ENCODE measurements around the gene PLSCR3. TPM values are rescaled to one million over a fixed set of nuclear protein-coding genes. Genes with fewer than 3 reads are reported as not detected.
A peak's percentile ranks its signal among the peaks of the same experiment; 100 is the strongest.

PLSCR3 gene
- total and polyA plus RNA-seq, 5 donors from 2014 or later, result 113 to 174 (median 151) TPM

DNA sequence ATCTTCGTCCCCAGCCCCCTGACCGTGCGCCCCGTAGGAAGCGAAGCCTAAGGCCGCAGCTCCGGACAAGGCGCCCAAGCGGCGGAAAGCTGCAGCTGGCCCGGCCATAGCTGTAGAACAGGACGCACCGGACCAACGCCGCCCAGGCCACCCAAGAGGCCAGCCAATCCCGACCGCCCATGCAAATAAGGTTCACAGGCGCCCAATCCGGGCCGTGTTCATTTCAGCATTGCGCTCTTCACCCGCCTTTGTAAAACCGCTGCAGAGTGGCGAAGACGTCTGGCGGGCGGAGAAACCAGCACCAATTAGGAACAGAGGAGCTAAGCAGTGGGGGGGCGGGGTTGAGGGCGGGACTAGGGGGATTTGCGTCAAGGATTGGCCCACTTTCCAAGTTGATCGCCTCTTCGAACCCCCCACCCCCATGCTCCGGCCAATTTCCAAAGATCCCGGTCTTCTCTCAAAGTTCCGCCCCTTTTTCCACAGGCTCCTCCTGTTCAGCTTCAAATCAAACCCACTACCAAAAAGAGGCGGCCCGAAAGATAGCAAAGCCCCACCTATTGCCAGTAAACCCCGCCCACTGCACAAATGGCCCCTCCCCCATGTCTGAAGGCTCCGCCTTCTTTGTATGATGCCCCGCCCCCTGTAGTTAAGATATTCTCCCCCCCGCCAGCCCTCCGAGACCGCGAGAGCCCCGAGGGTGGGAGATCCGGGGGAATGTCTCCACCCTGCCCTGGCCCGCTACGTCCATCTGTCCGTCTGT is 9.8 kb upstream of the PLSCR3 start, which contains the start of gene TMEM256:
TMEM256 (minus strand) TSS at position 121 of the 760 bp plus-strand sequence; CDS start at position 108, 13 bp downstream.
- Histone ChIP-seq H3K4me3 (ENCODE audit: low read depth, low read length) (peak within 1 kb of the TSS; percentile 48), H3K9me3 (ENCODE audit: control insufficient read depth in 2 of 2, low read length in 2 of 2) (no peaks in the 10 kb centered on the region), H3K36me3 (ENCODE audit: control insufficient read depth, insufficient read depth, low read length) (no peaks in the 10 kb centered on the region), H3K27ac (ENCODE audit: insufficient read depth, low read length, poor library complexity, severe bottlenecking) (peak within 1 kb of the TSS; percentile 81), H3K4me1 (ENCODE audit: control insufficient read depth, insufficient read depth, low read length, poor library complexity, severe bottlenecking) (peaks cover 23% of the 10 kb centered on the region), H3K27me3 (ENCODE audit: control insufficient read depth, insufficient read depth, low read length) (no peaks in the 10 kb centered on the region)
- ATAC-seq (ENCODE audit: low read depth in 2 of 2), result peak; percentile 91 to 93
- Mint-ChIP-seq H3K36me3 (no peaks in the 10 kb centered on the region), H3K27ac (peak within 1 kb of the TSS; percentile 79 to 98 (median 94)), H3K27me3 (peaks cover 12% of the 10 kb centered on the region), H3K4me3 (peak within 1 kb of the TSS; percentile 93 to 97 (median 96)), H3K9me3 (no peaks in the 10 kb centered on the region), H3K4me1 (peaks cover 0 to 31% (median 10%) of the 10 kb centered on the region in 4 donors)
- DNase-seq, result peak; percentile 94 to 99 (median 95)

DNA sequence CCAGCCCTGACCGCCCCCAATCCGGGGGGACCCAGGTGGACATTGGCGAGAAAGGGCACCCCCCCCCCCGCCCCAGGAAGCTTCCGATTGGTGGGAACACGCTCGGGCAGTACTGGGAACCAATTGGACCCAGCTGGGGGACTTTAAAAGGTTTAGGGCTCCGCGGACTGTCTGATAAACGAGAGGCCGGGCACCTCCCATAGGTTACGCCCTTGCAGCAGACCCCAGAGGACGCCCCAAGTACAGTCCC is 9.3 kb upstream of the PLSCR3 start:
- DNase-seq (no peak), ATAC-seq (ENCODE audit: low read depth in 2 of 2) (no peak)
- Mint-ChIP-seq H3K27ac (peak overlapping the region; percentile 79 to 98 (median 94)), H3K4me3 (peak overlapping the region; percentile 93 to 97 (median 96)), H3K4me1 (peaks cover 0 to 30% (median 9%) of the 10 kb centered on the region in 4 donors), H3K36me3 (no peaks in the 10 kb centered on the region), H3K27me3 (peaks cover 12% of the 10 kb centered on the region), H3K9me3 (no peaks in the 10 kb centered on the region)
- Histone ChIP-seq H3K4me1 (ENCODE audit: control insufficient read depth, insufficient read depth, low read length, poor library complexity, severe bottlenecking) (peaks cover 22% of the 10 kb centered on the region), H3K27me3 (ENCODE audit: control insufficient read depth, insufficient read depth, low read length) (no peaks in the 10 kb centered on the region), H3K9me3 (ENCODE audit: control insufficient read depth in 2 of 2, low read length in 2 of 2) (no peaks in the 10 kb centered on the region), H3K36me3 (ENCODE audit: control insufficient read depth, insufficient read depth, low read length) (no peaks in the 10 kb centered on the region), H3K27ac (ENCODE audit: insufficient read depth, low read length, poor library complexity, severe bottlenecking) (peak overlapping the region; percentile 81), H3K4me3 (ENCODE audit: low read depth, low read length) (peak overlapping the region; percentile 43)

DNA sequence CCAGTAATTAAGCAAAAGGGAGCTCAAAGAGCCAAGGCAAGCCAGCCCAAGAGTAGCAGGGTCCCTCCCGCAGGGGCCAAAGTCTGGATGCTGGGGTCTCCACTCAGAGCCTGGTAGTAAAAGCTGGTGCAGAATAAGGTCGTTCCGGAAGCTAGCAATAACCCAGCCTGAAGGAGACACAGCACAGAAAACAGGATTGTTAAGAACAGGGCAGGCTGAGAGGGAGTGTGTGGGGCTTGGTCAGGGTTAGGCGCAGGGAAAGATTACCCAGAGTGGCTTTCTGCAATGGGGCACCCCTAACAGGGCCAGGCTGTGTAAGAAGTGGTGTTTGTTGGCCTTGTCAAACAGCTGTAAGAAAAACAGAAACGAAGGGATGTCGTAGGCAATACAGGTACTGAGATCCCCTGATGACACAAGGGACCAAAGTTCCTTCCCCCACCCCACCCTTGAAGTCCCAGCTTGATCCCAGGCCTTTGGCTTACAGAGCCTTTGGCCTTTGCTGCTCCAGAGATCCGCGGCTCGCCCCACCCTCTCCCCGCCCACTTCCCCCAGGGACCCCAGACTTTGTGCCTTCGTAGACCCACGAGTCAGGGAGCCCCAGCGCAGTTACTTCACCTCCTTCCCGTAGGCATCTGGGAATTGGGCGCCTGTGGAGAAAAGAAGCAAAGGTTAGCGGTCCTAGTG is 8.9 kb upstream of the PLSCR3 start:
- Histone ChIP-seq H3K27me3 (ENCODE audit: control insufficient read depth, insufficient read depth, low read length) (no peaks in the 10 kb centered on the region), H3K9me3 (ENCODE audit: control insufficient read depth in 2 of 2, low read length in 2 of 2) (no peaks in the 10 kb centered on the region), H3K36me3 (ENCODE audit: control insufficient read depth, insufficient read depth, low read length) (no peaks in the 10 kb centered on the region), H3K27ac (ENCODE audit: insufficient read depth, low read length, poor library complexity, severe bottlenecking) (peak overlapping the region; percentile 81), H3K4me1 (ENCODE audit: control insufficient read depth, insufficient read depth, low read length, poor library complexity, severe bottlenecking) (peaks cover 20% of the 10 kb centered on the region), H3K4me3 (ENCODE audit: low read depth, low read length) (peak overlapping the region; percentile 43)
- ATAC-seq (ENCODE audit: low read depth in 2 of 2) (no peak), DNase-seq (peak in 2 of 3 donors; percentile 27 to 43)
- Mint-ChIP-seq H3K27me3 (peaks cover 12% of the 10 kb centered on the region), H3K4me1 (peaks cover 0 to 30% (median 9%) of the 10 kb centered on the region in 4 donors), H3K36me3 (no peaks in the 10 kb centered on the region), H3K27ac (peak overlapping the region; percentile 79 to 95 (median 94)), H3K4me3 (peak overlapping the region; percentile 82 to 97 (median 95)), H3K9me3 (no peaks in the 10 kb centered on the region)

DNA sequence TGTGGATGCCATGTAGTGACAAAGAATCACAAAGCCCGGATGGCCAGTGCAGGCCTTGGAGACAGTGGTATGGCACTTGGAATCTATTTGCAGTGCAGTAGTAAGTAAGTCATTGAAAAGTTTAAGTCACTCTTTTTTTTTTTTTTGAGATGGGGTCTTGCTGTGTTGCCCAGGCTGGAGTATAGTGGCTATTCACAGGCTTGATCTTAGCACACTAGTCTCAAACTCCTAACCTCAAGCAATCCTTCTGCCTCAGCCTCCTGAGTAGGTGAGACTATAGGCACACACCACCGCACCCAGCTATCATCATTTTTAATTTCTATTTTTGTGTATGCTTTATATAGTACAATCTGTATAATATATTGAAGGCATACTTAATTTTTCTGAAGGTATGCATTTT is 4.3 kb upstream of the PLSCR3 start:
- peaks cover 20% of the 10 kb centered on the region for H3K4me1 ChIP-seq (ENCODE audit: control insufficient read depth, insufficient read depth, low read length, poor library complexity, severe bottlenecking)
- ATAC-seq (ENCODE audit: low read depth in 2 of 2), result no peak
- H3K4me3 ChIP-seq (ENCODE audit: low read depth, low read length), result no peak overlapping the region
- Mint-ChIP-seq H3K4me3 (peak overlapping the region in 3 of 4 donors; percentile 11 to 42 (median 40)), H3K36me3 (no peaks in the 10 kb centered on the region), H3K27me3 (no peaks in the 10 kb centered on the region), H3K9me3 (no peaks in the 10 kb centered on the region), H3K4me1 (peaks cover 3 to 23% (median 7%) of the 10 kb centered on the region in 4 donors), H3K27ac (no peak overlapping the region)
- no peak for DNase-seq
- no peaks in the 10 kb centered on the region for H3K36me3 ChIP-seq (ENCODE audit: control insufficient read depth, insufficient read depth, low read length)
- no peaks in the 10 kb centered on the region for H3K9me3 ChIP-seq (ENCODE audit: control insufficient read depth in 2 of 2, low read length in 2 of 2)
- no peaks in the 10 kb centered on the region for H3K27me3 ChIP-seq (ENCODE audit: control insufficient read depth, insufficient read depth, low read length)
- H3K27ac ChIP-seq (ENCODE audit: insufficient read depth, low read length, poor library complexity, severe bottlenecking), result no peak overlapping the region

DNA sequence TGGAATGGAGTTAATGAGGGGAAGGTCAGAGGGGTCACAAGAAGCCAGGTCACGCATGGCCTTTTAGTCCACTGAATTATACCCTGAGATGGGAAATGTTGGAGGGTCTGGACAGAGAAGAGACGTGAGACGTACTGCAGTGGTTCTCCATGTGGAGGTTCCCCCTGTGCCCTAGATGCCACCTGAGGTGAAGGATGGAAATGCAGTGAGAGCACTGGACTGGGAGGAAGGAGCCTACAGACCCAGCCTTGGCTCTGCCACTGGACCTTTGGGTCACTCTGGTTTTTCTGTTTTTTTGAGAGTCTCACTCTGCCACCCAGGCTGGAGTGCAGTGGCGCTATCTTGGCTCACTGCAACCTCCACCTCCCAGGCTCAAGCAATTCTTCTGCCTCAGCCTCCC is 1.8 kb upstream of the PLSCR3 start:
- H3K9me3 Mint-ChIP-seq, result no peaks in the 10 kb centered on the region
- Histone ChIP-seq H3K4me1 (ENCODE audit: control insufficient read depth, insufficient read depth, low read length, poor library complexity, severe bottlenecking) (peaks cover 30% of the 10 kb centered on the region), H3K27me3 (ENCODE audit: control insufficient read depth, insufficient read depth, low read length) (no peaks in the 10 kb centered on the region), H3K27ac (ENCODE audit: insufficient read depth, low read length, poor library complexity, severe bottlenecking) (no peak overlapping the region), H3K36me3 (ENCODE audit: control insufficient read depth, insufficient read depth, low read length) (peaks cover 13% of the 10 kb centered on the region), H3K9me3 (ENCODE audit: control insufficient read depth in 2 of 2, low read length in 2 of 2) (no peaks in the 10 kb centered on the region), H3K4me3 (ENCODE audit: low read depth, low read length) (no peak overlapping the region)
- ATAC-seq (ENCODE audit: low read depth in 2 of 2) (no peak), DNase-seq (no peak)
- peaks cover 5% of the 10 kb centered on the region for H3K36me3 Mint-ChIP-seq
- H3K27me3 Mint-ChIP-seq, result peaks cover 5% of the 10 kb centered on the region
- H3K27ac Mint-ChIP-seq, result no peak overlapping the region
- peak overlapping the region; percentile 41 to 89 (median 66) for H3K4me3 Mint-ChIP-seq
- peaks cover 3 to 30% (median 18%) of the 10 kb centered on the region in 4 donors for H3K4me1 Mint-ChIP-seq

DNA sequence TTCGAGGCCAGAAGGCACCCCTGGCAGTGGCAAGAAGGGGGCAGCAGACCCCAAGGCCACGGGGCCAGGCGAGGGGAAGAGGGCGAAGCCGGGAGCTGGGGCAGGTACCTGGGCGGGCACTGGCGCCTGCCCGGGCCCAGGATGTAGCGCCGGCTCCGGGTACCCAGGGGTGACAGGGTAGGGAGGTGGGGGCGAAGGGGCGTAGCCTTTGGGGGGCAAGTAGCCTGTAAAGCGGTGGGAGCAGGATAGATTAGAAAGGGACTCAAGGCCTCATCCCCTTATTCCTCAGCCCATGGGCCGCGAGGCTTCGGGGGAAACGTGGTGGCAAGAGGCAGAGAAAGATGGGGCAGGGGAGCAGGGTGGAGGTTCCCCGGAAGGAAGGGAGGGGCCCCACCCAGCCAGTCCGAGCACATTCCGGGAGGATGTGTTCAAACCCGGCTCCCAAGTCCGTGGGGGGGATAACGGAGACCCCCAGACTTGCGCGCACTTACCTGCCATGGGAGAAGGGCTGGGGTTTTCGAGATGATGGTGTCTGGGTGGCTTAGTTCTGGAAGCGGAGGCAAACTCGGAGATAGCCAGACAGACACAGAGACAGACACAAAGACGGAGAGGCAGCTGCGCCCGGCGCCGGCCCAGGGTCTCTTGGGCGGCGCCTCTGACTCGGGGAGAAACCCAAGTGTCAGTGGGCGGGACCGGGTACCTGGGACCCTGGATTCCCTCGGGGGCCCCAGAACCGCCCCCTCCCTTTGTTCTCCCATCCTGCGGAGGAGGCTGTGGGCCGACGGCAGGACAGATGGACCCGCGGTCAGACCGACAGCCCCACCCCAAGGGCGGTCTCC is 493 bp downstream of the PLSCR3 start:
- peak overlapping the region; percentile 80 to 93 (median 85) for H3K27ac Mint-ChIP-seq
- peaks cover 5% of the 10 kb centered on the region for H3K27me3 Mint-ChIP-seq
- H3K9me3 Mint-ChIP-seq, result no peaks in the 10 kb centered on the region
- ATAC-seq (ENCODE audit: low read depth in 2 of 2) (peak; percentile 51 to 52), DNase-seq (peak; percentile 71 to 75 (median 74))
- peaks cover 3 to 42% (median 21%) of the 10 kb centered on the region in 4 donors for H3K4me1 Mint-ChIP-seq
- H3K9me3 ChIP-seq (ENCODE audit: control insufficient read depth in 2 of 2, low read length in 2 of 2), result no peaks in the 10 kb centered on the region
- peak overlapping the region; percentile 87 for H3K27ac ChIP-seq (ENCODE audit: insufficient read depth, low read length, poor library complexity, severe bottlenecking)
- H3K4me1 ChIP-seq (ENCODE audit: control insufficient read depth, insufficient read depth, low read length, poor library complexity, severe bottlenecking), result peaks cover 46% of the 10 kb centered on the region
- no peaks in the 10 kb centered on the region for H3K27me3 ChIP-seq (ENCODE audit: control insufficient read depth, insufficient read depth, low read length)
- peak overlapping the region; percentile 94 to 98 (median 95) for H3K4me3 Mint-ChIP-seq
- peaks cover 34% of the 10 kb centered on the region for H3K36me3 ChIP-seq (ENCODE audit: control insufficient read depth, insufficient read depth, low read length)
- H3K4me3 ChIP-seq (ENCODE audit: low read depth, low read length), result peak overlapping the region; percentile 76
- H3K36me3 Mint-ChIP-seq, result peaks cover 17% of the 10 kb centered on the region
